Ureter (tissue), 1 donor: ENCODE data around the gene EMSY. TPM values are rescaled to one million over a fixed set of nuclear protein-coding genes. Genes with fewer than 3 reads are reported as not detected.
A peak's percentile ranks its signal among the peaks of the same experiment; 100 is the strongest.
"Not testable (repeated sequence)": the region's sequence is repeated elsewhere in the genome, so short reads cannot be mapped to it uniquely, and the experiment has no call there.

Experiments
- DNase-seq: peaks from one replicate; pipeline ENCODE4 v3.0.0-alpha.2; 2020; ENCODE audit warnings: low spot score
- total RNA-seq: library from RNA; stranded (reverse); gene quantifications from one replicate; pipeline ENCODE4 v1.2.4, GENCODE V29; 2023
- donor health status: DM: yes; HTN: yes; CAD: no.

EMSY gene
- total RNA-seq, 1 donor from 2014 or later, result 26.9 TPM

DNA sequence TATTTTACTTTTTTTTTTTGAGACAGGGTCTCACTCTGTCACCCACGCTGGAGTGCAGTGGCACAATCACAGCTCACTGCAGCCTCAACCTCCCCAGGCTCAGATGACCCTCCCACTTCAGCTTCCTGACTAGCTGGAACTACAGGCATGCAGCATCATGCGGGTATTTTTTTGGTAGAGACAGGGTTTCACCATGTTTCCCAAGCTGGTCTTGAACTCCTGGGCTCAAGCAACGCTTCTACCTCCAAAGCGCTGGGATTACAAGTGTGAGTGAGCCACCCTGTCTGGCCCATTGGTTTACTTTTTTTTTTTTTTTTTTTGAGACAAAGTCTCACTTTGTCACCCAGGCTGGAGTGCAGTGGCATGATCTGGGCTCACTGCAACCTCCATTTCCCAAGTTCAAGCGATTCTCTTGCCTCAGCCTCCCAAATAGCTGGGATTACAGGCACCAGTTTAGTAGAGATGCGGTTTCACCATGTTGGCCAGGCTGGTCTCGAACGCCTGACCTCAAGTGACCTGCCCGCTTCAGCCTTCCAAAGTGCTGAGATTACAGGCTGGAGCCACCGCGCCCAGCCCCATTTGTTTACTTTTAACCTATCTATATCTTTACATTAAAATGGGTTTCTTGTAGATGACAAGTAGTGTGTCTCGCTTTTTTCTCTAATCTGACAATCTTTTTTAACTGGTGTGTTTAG, 127.5 kb downstream of the EMSY start:
- not testable (repeated sequence) for DNase-seq

DNA sequence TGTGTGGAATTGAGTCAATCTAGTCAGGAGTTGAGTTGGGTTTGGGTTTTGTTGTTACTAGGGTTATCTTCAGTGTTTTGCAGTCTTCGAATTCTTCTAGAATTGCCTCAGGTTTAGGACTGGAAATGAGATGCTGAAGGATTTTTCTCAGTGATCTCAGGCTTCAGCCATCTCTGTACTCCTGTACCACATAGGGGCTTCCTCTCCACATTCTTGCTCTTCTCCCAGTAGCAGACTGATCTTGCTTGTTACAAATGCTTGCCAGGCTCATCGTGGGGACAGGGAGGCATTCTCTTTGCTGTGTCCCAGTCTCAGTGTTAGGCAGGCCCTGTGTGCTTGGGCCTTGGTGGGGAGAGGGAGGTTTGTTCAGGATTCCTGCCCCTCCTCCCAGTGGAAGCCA, 129.6 kb downstream of the EMSY start:
- no peak for DNase-seq

DNA sequence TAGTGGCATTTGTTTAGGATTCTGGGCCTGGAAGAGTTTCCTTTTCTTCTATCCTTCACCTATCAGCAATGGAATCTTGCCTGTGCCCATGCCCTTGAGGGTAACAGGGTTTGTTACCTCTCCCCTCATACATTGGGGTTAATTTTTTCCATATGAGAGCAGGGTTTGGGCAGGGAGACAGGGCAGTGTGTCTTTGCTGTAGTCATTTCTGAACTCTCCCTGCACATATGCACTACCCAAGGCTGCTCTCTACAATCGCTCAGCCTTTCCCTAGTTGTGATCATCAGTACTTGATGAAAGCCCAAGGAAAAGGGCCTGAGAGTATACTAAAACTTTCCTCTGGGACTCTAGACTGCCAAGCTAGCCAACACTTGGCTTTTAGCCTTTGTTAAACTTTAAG, 130.1 kb downstream of the EMSY start:
- DNase-seq, result no peak

DNA sequence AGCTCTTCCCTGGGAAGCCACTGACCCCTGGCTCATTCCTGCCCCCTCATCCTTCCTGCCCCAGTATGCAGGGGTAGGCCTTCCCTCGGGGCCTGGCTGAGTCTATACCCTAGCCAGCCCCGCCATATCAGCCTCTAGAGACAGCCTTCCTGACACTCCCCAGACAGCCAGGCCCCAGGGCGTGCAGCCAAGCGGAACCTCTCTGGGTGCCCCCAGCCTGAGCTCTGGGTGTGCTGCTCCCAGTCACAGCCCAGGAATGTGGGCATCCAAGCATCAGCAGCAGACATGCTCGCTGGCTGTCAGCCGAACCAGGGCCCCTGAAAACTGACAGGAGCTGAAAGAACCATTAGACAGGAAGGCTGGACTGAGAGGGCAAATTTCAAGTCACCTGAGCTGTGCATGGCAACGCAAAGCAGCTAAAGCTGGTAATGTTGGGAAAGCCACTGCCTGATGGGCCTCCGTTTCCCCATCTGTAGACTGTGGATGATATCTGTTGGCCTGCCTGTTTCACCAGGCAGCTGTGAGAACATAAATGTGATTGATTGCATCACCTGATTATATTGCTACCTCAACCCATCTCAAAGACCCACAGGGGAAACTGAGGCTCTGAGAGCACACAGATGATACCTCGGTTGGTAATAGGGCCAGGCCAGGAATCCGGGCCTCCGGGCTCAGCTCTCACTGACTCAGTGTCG, 132.6 kb downstream of the EMSY start:
- peak; percentile 78 for DNase-seq

DNA sequence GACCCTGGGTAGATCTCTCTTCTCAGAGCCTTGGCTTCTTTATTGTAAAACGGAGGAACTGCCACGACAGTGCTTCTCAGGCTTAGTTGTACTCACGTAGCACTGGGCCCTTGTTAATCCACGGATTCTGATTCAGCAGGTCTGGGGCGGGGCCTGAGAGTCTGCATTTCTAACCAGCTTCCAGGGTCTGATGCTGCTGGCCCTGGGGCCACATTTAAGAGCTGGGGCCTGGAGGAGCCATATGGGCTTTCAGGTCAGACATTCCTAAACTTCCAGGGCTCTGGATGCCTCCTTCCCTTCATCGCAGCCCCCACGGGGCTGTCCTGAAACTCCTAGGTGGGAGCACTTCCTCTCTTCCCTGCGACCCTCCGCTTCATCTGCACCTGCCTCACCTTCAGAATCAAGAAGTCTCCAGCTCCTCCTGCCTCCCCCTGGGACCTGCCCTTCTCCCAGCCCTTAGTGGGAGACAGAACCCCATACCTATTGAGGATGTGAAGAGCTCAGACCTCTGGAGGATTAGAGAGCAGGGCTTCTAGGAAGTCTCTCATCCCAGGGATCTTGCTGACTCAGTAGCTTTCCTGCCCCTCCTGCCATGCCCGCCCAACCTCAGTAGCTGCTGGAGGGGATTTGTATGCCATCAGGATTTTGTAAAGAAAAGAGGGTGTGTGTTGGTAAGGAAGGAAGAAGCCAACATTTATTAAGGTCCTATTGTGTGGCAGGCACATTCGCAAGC, 133.3 kb downstream of the EMSY start:
- DNase-seq, result no peak

DNA sequence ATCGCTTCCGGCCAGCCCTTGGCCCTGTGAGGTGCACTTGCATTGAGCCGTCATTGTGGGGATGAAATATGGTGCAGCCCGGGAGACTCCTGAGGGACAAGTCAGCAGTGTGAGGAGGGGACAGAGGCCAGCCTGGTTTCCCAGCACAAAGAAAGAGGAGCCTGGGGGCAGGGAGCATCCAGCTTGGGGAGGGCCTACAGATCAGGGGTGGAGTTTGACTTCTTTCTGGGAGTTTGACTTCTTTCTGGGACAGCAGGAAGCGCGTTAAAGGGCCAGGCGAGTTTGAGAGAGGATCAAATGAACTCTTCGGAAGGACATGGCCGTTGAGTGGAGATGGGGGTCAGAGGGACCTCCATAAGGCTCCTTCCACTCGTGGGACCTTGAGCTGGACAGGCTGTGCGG, 133.8 kb downstream of the EMSY start:
- DNase-seq, result no peak

DNA sequence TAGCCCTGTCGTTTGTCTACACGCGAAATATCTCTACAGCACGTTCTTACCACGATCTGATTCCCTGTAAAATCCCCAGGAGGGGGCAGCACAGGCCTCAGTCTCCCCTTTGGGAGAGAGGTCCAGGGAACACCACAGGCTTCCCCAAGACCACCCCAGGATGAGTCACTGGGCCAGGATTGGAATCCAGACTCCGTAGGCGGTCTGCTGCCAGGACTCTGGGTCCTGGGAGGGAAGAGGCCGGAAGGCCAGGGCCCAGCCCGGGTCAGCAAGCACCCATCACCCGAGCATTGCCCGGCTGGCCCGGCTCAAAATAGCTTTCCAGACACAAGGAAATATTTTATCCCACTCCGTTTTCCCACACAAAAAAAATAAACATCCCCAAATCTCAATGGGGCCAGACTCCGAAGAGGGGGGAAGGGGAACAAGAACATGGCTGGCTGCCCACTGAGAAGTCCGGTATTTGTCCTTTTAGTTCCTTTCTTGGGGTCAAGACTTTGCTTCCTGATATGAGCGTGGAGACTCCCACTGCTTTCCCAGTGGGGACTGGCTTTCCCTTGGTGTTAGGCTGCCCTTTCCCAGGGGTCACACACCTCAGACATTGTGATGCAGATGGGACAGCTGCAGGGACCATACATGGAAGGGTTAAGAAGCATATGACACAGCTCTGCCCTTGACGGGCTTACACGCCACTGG, 134.4 kb downstream of the EMSY start:
- no peak for DNase-seq

DNA sequence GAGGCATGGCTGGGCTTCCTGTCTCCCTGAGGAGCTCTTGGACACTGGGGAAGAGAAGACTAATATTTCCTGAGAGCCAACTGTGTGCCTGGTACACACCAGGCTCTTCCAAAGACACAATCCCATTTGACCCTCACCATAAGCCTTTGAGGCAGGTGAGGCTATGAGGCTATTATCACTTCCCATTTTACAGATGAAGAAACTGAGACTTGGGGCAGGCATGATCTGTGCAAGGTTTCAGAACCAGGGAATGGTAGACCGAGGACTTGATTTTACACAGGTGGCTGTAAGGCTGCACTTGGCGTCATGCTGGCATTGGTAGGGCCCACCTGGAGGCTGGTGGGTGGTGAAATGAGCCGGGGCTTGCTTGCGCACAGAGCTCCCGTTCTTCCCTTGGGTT, 134.9 kb downstream of the EMSY start:
- DNase-seq, result no peak

DNA sequence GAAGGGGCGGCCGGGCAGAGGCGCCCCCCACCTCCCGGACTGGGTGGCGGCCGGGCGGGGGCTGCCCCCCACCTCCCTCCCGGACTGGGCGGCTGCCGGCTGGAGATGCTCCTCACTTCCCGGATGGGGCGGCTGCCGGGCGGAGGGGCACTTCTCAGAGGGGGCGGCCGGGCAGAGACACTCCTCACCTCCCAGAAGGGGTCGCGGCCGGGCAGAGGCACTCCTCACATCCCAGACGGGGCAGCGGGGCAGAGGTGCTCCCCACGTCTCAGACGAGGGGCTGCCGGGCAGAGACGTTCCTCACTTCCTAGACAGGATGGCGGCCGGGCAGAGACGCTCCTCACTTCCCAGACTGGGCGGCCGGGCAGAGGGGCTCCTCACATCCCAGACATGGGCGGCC, 137.7 kb downstream of the EMSY start:
- DNase-seq, result not testable (repeated sequence)

DNA sequence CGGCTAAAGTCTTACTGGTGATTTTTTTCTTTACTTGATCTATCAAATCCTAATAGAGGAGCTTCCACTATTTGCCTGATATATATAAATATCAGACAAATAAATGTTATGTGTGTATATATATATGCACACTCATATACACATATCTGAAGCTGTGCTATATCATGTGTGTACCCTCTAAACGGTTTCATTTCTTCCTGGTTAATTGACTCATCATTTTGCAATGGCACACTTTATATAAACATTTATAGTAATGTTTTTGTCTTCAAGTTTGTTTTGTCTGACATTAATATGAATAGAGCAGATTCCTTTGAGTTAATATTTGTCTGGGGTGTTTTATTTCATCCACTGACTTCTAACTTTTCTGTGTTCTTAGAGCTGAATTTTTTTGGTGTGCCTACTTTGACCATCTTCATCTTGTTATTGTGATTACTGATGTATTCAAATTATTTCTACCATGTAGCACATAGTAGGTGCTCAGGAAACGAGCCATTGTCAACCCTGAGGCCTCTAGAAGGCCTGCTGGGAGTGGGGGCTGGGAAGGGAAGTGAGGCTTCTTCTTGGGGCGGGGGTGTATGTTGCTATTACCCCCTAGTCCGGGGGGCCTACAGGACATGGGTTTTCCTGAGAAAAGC, 143.1 kb downstream of the EMSY start:
- DNase-seq, result no peak

DNA sequence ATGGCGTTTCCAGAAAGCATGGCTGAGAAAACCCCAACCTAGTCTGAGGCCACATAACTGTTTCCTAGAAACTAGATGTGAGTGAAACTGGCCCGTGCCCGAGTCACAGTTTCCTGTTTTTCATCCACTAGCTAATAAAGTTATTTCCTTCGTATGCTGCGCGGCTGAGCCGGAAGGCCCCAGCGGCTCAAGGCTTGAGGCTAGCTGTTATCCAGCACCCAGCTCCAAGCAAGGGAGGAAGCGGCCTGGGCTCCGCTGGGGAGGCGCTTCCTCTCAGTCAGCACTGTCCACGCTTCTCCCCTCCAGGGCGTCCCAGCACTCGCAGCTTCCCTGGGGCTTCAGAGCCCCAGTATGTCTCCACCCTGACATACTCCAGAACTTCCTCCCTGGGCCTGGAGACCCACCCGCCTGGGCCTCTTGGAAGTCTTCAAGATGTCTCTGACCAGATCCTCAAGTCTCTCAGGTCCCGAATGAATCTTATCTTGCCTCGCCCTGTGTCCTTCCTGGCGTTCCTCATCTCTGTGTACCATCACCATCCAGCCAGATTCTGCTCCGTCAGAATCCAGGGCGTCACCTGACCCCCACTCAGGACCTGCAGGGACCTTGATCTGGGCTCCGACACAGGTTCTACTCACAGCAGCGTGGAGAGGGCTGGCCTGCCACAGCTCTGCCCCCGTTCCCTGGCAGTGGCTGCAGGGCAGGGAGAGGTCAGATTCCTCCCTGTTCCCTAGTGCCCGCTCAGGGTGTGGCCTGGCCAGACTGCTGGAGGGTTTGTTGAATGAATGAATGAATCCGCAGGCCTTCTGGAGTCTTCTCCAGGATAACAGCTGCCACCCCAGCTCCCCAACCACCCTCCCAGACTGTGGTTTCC, 143.9 kb downstream of the EMSY start:
- DNase-seq, result no peak

DNA sequence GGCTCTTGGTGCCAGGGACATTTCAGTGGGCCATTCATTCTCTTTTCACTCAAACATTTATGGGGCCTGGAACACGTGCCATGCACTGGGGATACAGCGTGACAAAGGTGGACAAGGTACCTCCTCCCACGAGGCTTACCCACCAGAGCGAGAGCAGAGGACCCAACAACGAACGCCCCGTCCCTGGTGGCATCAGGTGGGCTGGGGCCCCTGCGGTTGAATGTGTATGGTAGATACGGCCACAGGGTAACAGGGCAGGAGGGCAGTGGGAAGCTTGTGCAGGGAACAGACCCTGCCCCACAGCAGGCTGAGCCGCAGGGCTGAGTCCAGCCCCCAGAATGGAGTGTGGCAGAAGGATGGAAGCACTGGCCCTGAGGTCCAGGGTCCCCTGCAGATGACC, 144.7 kb downstream of the EMSY start:
- no peak for DNase-seq

DNA sequence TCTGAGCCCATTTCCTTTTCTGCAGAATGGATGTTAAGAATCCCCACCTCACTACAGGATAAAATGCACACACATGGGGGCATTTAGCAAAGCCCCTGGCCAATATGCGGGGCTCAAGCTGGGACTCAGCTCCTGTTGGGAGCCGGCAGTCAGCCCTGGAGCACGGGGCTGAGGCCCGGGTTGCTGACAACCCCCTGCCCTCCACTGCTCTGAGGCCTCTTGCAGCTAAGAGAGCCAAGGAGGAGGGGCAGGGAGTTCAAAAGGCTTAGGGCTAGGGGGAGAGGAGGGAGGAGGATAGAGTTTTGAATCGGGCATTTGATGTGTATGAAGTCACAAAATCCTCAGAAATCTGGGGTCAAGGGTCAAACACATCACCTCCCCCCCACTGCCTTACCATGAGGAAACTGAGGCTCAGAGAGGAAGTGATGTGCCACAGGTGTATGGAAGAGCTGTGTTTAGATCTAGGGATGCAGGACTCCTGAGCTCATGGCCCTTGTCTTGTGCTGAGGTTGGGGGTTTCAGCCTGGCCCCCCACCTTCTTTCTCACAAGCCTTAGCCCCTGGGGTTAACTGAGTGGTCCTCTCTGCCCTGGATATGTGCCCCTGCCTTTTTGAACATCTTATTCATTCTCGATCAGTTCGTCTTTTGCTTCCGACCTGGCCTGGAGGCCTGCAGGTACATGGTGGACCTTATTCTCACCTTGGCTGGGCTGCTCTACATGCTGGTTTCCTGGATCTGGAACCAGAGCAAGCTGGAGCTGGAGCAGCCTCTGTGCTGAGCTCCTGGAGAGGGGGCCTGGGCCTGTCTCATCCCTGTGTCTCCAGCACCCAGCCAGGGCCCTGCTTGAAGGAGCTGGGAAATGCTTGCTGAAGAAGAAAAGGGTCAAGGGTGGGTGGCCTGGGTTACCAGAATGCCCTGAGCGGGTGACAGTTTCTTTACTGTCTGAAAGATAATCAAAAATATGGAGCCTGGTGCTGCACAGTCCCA, 145.4 kb downstream of the EMSY start:
- no peak for DNase-seq

DNA sequence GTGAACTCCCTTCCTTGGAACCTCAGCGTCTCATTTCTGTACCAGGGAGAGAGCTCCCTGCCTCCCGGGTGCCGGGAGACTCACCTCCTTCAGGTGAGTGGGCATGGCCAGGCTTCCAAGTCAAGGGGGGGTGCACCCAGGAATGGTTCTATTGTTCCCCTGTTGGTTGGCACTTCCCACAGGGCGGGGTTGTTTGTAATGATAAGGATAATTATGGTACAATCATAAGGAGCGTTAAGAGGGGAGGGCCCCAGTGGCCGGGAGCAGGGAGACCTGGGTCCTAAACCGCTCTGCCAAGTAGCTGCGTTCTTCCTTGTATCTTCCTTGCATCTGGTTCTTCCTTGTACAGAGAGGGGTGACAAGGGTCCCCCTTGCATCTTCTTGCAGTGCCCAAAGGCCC, 146.6 kb downstream of the EMSY start:
- no peak for DNase-seq

DNA sequence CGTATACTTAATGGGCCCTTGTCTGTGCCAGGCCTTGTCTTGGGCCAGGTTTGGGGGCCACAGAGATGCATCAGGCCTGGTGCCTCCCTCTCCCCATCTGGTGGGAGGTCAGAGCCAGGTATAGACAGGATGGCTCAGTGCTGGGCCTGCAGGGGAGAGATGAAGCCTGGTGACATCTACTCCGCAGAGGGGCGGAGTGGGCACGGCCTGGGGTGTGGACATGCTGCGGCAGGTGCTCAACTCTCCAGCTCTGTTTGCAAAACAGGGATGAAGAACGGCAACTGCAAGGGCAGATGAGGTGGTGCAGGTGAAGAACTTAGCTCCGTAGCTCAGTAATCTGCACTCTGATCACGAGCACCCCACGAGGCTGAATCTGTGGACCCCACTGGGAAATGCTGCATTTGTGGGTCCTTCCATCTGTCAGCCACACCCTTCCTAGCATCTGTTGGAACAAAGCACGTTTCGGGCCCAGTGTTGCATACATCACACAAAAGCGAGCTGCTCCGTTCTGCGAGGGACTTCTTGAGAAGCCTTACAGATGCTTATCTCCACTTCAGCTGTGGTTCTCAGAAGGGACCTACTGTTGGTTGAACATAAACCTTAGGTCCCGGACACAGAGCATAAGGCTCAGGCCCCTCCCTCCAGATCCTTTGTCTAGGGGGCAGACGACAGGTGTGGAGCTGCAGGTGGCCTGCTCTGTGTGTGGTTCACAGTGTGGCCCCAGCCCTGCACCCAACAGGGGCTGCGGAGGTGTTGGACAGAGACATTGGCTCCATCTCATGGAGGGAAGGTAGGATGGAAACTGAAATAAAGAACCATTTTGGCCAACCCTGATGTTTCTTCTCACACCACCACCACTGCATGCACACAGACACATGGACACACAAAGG, 147.5 kb downstream of the EMSY start:
- no peak for DNase-seq

DNA sequence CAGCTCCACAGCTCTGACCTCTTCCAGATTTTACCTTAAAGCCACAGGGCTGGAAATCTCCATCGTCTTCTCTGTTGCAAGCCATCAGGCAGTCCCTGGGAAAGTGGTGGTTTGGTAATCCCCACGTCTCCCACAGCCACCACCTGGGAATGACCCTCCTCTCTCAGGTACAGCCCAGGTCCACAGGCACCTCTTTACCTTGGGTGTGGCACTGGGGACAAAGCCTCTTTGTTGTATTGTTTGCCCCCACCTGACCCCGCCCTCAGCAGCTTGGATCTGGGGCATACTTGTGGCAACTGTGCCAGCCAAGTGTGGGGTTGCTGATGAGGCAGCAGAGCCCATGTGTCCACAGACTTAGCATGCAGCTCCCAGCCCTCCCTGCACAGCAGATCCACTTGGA, 148.1 kb downstream of the EMSY start:
- no peak for DNase-seq

DNA sequence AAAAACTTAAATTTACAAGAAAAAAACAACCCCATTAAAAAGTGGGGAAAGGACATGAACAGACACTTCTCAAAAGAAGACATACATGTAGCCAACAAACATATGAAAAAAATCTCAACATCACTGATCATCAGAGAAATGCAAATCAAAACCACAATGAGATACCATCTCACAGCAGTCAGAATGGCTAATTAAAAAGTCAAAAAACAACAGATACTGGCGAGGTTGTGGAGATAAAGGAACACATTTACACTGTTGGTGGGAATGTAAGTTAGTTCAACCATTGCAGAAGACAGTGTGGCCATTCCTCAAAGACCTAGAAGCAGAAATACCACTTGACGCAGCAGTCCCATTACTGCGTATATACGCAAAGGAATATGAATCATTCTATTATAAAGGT, 150.3 kb downstream of the EMSY start:
- not testable (repeated sequence) for DNase-seq

DNA sequence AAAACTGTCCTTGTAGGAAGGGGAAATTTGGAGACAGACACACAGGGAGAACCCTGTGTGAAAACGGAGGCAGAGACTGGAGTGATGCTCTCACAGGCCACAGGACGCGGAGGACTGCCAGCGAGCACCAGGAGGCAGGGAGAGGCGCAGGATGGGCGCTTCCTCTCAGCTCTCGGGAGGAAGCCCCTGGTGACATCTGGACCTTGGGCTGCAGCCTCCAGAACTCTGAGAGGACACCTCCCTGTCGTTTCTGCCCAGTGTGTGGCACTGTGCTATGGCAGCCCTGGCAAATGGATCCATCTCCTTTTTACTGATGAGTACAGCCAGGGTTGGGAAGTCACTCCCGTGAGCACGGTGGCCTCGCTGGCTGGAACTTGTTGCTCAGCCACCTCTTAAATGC, 151.8 kb downstream of the EMSY start:
- DNase-seq, result no peak
